Activated CD8-positive, alpha-beta memory T cell treated with anti-CD3 and anti-CD28 coated beads, Interleukin-2, amount 50 U/mL, for 48 hours (primary cell): ENCODE measurements around the gene OLFM2.
"Not testable (repeated sequence)": the region's sequence is repeated elsewhere in the genome, so short reads cannot be mapped to it uniquely, and the experiment has no call there.

ENCODE experiments used
- DNase-seq: peaks from one replicate; pipeline ENCODE4 v3.0.0-alpha.2; 2020

Gene OLFM2

DNA sequence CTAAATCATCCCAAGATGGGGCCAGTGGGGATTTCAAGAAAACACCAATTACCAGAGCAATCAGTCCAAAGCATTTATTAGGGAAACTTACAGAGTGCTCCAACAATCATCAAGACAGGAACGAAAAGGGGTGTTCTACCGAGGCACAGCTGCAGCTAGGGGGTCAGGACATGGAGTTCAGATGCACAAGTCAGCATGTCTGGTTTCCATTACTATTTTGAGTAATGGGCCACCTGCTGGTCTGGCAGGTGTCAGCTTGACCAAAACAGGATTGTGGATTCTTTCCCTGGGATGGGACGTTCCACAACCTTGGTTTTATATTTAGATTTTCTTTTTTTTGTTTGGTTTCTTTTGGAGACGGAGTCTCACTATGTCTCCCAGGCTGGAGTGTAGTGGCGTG, 112.5 kb downstream of the OLFM2 start:
- no peak for DNase-seq

DNA sequence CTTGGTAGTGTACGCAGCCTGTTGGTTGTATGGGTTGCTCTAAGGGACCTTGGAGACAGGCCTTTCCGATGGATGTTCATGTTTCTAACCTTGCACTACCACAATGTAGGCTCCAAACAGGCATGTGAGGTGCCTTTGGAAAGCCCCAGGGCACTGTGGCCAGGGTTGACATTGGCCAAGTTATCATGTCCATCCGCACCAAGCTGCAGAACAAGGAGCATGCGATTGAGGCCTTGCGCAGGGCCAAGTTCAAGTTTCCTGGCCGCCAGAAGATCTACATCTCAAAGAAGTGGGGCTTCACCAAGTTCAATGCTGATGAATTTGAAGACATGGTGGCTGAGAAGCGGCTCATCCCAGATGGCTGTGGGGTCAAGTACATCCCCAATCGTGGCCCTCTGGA, 116.3 kb downstream of the OLFM2 start:
- not testable (repeated sequence) for DNase-seq

DNA sequence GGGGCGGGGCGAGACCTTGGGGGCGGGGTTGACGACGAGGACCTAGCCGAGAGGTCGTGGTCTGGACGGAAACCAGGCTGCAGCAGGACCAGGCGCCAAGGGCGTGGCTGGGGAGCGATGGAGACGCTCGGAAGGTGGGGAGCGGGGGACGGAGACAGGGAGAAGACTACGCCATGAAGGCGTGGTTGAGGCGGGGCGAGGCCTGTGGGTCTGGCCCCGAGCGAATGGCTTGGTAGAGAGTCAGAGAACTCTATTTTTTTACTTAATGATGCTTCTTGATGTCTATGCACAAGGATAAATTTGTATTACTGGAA, 116.8 kb downstream of the OLFM2 start:
- DNase-seq, result no peak

DNA sequence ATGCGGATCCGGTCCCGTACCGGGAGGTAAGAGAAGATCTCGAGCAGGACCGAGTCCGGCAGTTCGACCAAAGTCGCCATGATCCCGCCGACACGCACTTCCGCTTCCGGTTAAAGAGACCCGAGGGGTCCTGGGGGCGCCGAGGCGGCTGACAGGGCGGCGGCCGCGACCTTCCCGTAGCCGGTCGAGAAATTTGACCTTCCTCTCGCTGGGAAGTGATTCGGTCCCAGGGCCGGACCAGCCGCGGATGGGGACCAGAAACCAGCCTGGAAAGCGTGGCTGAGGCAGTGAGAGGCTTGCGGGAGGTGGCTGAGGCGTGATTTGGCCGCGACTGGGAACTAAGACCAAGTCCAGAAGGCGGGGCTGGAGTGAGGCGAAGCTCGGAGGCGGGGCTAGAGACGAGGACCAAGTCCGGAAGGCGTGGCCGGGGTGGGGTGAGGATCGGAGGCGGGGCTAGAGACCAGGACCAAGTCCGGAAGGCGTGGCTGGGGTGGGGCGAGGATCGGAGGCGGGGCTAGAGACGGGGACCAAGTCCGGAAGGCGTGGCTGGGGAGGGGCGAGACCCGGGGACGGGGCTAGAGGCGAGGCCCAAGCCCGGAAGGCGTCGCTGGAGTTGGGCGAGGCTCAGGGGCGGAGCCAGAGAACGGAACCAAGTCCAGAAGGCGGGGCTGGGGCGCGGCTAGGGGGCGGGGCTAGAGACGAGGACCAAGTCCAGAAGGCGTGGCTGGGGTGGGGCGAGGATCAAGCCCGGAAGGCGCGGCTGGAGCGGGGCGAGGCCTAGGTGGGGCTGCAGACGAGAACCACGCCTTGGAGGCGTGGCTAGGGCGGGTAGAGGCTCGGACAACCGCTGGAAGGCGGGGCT, 117.3 kb downstream of the OLFM2 start, which contains the start of gene FBXL12:
Gene FBXL12 (minus strand): TSS at position 346 of the 862 bp plus-strand sequence. CDS start 266 bp downstream, at position 80.
- peak; percentile 100 for DNase-seq

DNA sequence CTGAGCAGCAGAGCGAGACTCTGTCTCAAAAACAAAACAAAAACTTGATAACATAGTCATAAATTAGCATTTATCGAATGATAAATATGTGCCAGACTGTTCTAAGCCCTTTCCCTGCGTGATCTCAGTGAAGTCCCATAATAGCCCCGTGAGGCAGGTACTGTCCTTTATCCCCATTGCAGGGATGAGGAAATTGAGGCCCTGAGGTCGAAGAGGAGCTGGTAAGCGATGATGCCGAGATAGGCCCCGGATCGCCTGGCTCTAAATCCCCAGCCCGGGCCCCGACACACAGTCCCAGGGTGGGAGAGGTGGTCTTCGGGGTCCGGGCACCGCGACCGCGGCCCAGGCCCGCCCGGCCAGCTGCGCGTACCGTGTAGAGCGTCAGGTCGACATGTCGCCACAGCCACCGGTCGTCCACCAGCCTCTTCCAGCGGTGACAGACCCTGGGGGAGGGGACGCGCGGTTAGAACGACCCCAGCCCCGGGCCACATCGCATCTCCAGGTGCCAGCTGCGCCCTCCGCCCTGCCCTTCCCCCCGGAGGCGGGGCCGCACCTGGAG, 118.1 kb downstream of the OLFM2 start:
- no peak for DNase-seq

DNA sequence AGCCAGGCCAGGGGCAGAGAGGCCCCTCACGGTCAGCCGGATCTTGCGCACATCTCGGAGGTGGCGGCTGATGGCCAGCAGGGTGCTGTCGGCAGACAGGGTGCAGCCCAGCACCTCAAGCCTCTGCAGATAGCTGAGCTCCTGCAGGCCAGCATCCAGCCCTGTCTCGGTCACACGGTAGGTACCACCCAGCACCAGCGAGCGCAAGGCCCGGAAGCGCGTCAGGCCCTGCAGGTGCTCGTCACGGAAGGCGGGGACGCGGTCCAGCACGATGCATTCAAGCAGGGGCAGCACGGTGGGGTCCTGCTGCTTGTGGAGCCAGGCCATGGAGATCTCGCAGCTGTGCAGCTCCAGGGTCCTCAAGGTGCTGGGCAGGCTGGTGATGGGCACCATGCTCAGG, 125.2 kb downstream of the OLFM2 start:
- no peak for DNase-seq

DNA sequence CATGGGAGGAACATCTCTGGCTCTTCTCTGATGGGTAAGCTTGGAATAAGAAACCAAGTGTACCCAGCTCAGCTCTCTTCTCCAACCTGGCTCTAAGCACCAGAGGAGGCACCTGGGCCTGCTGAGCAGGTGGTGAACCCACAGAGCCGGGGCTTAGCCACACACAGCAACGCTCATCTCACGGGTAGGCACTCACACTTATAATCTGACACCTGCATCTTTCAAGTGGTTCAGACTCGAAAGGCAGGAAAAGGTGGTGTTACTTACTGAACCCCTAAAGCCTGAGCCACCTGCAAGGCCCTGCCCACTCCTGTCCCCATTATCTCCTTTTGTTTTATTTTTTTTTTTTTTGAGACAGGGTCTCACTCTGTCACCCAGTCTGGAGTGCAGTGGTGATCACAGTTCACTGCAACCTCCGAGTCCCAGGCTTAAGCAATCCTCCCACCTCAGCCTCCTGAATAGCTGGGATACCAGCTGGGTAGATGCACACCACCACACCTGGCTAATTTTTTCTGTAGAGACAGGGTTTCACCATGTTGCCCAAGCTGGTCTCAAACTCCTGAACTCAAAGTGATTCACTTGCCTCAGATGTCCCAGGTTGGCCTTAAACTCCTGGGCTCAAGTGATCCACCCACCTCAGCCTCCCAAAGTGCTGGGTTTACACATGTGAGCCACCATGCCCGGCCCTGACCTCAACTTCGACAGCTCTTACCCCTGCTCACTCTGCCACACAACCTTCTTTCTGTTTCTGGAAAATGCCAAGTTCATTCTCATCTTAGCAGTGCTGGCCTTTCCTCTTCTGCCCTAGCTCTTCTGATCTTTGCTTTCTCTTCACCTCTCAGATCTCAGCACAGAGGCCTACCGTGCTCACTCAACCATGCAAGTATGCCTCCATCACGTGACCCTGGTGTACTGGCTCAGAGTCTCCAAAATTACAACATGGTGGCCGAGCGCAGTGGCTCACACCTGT, 127.2 kb downstream of the OLFM2 start:
- DNase-seq, result no peak

DNA sequence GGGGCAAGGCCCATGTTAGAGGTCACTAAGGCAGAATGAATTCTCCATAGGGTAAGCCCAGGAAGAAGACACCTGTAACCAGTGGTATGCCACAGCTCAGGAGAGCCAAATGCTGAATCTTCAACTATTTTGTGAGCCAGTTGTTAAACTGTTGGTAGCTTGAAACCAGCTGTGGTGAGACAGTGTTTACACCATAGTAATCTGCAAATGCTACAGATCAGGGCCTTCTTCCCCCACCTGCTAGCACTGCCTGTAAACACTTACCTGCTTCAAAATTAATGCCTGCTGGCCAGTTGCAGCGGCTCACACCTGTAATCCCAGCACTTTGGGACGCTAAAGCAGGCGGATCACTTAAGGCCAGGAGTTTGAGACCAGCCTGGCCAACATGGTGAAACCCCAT, 129.5 kb downstream of the OLFM2 start:
- no peak for DNase-seq
